GM21515 (cell line): ENCODE data around the gene CEMIP.

Experiments used
- ATAC-seq: cut with Tn5 transposase; IDR thresholded peaks from one replicate; pipeline ENCODE4 v1.9.1; 2021; ENCODE audit not compliant: unreplicated experiment

CEMIP gene

DNA sequence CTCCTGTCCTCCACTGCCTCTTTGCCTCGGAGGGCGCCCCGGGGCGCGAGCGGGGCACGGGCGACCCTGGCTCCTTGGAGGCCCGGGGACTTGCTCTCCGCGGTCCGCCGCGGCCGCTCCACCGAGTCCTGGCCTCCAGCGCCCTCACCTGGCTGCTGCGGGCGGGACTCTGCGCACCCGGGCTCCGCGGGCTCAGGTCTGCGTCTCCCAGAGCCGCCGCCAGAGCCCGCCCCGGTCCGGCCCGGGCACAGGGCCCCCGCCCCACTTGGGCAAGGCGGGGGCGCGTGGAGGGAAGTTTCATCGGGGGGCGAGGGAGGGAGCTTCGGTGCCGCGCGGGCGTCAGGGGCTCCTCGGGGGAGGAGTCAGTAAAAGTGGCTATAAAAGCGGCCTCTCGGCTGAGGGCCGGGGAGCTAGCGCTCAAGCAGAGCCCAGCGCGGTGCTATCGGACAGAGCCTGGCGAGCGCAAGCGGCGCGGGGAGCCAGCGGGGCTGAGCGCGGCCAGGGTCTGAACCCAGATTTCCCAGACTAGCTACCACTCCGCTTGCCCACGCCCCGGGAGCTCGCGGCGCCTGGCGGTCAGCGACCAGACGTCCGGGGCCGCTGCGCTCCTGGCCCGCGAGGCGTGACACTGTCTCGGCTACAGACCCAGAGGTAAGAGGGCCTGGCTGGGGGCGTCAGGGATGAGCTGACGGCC, at the start of gene CEMIP:
CEMIP (plus strand) TSS at position 407 of the 694 bp plus-strand sequence. CDS start 94,510 bp downstream, outside the sequence.
- ATAC-seq: no peak

DNA sequence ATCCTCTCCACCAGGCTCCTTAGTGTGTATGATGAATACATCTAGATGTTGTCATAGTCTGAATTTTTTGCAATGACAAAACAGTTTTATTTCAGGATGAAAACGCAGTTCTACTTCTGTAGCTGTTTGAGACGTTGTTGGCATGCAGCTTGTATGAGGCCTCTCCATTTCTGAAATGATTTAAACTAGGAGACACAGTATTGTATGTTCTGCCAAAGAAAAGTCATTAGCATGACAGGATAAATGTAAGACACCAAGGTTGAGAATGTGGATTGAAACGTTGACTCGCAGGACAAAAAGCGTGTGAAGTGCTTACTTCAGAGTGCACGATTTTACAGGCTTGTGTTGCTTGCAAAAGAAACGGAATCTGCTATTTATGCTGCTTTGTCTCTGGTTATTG, 48.8 kb upstream of the CEMIP start:
- no peak for ATAC-seq

- no peak for ATAC-seq
Observed at GRCh38 chr15:80730926-80731325, 48.2 kb upstream of the CEMIP start.

- ATAC-seq: no peak
Observed at GRCh38 chr15:80732167-80732566, 47.0 kb upstream of the CEMIP start.

DNA sequence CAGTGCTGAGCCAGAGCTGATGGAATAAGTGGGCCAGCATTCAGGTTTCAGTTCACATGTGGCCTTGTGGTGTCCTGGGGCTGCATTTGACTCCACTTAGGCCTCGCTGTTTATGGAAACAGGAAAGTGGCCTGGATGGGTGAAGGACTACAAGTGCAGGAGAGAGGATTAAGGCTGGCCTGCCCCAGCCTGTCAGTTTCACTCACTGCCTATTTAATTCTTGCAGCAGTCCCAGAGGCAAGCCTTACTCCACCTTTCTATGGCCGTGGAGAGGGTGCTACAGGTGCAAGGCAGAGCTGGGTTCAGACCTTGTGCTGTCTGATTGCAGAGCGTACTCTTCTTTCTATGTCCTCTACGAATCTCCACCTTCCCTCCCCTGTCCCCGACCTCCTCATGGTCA, 46.4 kb upstream of the CEMIP start:
- ATAC-seq: no peak

GRCh38 chr15:80733460-80733859, 45.7 kb upstream of the CEMIP start:
- no peak for ATAC-seq

GRCh38 chr15:80735344-80735743, 43.8 kb upstream of the CEMIP start:
- ATAC-seq: no peak

GRCh38 chr15:80736560-80736959, 42.6 kb upstream of the CEMIP start:
- no peak for ATAC-seq

DNA sequence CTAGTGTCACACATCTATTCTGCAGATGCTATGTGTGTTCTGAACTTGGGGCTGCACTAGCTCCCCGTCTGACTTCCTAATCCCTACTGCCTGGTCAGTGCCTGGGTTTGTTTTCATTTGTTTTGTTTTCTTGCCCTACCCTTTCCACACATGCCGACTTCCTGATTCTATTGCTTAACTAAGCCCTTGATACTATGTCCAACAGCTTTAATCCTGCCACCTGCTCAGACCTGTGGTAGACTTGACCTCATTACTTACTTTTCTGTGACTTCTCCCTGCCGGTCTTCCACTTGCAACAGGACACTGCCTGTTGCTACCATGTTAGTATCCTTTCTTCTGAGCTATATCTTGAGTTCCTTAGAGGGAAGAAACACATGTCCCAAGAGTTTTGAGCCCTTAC, 39.3 kb upstream of the CEMIP start:
- no peak for ATAC-seq

DNA sequence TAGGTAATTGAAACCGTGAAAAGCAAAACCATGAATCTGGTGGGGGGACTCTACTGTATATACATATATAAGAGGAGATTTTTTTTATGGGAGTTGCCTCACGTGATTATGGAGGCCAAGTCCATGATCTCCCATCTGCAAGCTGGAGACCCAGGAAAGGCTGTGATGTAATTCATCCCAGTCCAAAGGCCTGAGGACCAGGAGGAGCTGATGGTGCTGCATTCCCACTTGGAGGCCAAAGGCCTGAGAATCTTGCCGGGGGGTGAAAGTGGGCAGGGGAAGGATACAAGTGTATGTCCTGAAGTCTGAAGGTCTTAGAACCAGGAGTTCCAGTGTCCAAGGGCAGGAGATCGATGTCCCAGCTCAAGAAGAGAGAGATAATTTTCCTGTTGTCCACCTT, 37.1 kb upstream of the CEMIP start:
- ATAC-seq: no peak

- ATAC-seq: no peak
Observed at GRCh38 chr15:80743189-80743833, 35.9 kb upstream of the CEMIP start.

DNA sequence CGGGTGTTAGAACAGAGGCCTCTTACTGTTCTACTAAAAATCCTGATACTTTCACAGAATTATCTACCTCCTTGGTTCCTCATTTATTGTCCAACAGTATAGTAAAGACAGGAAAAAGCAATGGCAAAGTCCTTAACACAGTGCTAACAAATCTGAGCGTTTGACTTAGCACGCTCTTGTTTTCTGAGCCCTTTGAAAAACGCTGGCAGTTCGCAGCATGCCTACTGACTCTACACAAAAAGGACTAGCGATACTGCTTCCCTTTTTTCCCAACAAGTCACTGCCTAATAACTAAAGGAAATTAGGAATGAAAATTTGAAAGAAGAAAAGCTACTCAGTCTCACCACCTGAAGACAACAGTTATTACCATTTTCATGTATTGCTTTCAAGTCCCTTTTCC, 34.8 kb upstream of the CEMIP start:
- ATAC-seq: no peak

DNA sequence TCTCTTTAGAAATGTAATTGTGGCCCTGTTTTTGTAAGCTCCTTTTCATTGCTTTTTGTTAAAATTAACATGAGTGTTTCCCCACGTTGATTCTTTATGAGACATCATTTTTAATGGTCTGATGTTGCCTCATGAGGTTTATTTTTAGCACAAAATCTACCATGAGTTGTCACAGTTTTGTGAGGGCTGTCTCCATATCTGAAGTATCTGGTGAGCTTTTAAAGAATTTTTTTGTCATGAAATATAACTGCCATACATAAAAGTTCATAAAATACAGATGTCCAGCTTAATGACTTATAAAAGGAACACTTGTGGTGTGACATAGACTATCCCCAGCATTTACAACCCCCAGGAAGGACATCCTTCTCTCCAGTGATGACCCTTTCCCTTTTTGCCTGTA, 34.3 kb upstream of the CEMIP start:
- ATAC-seq: no peak

- ATAC-seq: no peak
Observed at GRCh38 chr15:80745888-80746287, 33.3 kb upstream of the CEMIP start.

- no peak for ATAC-seq
Observed at GRCh38 chr15:80747317-80748053, 31.7 kb upstream of the CEMIP start.

- no peak for ATAC-seq
Observed at GRCh38 chr15:80749589-80749988, 29.6 kb upstream of the CEMIP start.

DNA sequence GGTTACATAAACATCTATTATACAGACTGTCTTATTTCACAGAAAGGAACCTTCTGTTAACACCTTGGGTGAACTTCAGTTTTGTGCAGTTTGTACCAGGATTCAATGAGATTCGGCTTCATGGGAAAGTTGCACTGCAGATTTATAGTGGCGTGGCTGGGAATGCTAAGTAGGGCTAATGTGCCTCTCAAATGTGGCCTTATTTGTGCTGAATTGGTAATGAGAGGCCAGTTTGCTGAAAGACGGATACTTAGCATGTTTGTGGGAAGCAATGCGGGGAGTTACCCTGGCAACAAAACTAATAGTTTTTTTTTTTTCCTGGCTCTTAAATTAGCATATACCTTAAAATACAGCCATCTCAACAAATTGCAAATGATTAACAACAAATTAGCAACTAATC, 28.6 kb upstream of the CEMIP start:
- ATAC-seq: no peak

GRCh38 chr15:80752204-80752603, 27.0 kb upstream of the CEMIP start:
- ATAC-seq: no peak

- ATAC-seq: no peak
Observed at GRCh38 chr15:80753161-80753560, 26.0 kb upstream of the CEMIP start.

DNA sequence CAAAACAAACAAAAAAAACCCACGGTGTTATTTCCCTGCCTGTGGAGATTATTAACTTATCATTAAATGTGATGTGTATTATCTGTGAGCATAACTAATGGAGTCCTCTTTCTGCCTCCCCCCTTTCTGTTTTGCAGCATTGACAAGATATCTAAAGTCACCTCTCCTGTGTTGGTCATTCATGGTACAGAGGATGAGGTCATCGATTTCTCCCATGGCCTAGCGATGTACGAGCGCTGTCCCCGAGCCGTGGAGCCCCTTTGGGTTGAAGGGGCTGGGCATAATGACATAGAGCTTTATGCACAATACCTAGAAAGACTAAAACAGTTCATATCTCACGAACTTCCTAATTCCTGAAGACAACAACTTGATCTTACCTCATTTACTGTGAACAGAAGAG, 25.2 kb upstream of the CEMIP start:
- ATAC-seq: no peak

- no peak for ATAC-seq
Observed at GRCh38 chr15:80755885-80756284, 23.3 kb upstream of the CEMIP start.

DNA sequence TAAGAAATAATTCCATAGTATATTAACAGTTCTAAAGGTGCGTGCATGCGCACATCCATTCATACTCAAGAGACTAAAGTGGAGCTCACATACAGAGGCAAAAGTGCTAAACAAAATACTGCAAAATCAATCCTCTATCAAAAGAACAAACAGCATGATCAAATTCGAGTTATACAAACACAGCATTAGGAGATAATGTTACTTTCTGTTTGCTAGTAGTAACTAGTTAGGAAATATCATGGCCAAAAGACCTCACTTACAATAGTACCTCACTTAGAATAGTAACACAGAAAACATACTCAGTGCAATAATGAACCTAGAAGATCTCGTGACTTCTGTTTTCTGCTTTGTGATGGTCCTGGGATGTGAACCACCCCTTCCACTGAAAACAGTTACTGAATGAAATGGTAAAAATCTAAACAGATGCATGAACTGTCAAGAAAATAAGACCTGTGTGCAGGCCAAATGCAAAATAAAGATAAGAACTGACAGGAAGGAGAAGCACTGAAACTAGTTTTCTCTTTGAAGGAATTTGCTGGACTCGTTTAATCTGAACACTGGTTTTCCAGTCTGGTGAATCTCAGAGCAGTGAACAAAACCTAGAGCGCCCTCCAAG, 20.9 kb upstream of the CEMIP start:
- no peak for ATAC-seq
